ENCODE results near the gene HNRNPA2B1.
A peak's percentile ranks its signal among the peaks of the same experiment; 100 is the strongest.
"Not testable (repeated sequence)": the region's sequence is repeated elsewhere in the genome, so short reads cannot be mapped to it uniquely, and the experiment has no call there.

Gene HNRNPA2B1

DNA sequence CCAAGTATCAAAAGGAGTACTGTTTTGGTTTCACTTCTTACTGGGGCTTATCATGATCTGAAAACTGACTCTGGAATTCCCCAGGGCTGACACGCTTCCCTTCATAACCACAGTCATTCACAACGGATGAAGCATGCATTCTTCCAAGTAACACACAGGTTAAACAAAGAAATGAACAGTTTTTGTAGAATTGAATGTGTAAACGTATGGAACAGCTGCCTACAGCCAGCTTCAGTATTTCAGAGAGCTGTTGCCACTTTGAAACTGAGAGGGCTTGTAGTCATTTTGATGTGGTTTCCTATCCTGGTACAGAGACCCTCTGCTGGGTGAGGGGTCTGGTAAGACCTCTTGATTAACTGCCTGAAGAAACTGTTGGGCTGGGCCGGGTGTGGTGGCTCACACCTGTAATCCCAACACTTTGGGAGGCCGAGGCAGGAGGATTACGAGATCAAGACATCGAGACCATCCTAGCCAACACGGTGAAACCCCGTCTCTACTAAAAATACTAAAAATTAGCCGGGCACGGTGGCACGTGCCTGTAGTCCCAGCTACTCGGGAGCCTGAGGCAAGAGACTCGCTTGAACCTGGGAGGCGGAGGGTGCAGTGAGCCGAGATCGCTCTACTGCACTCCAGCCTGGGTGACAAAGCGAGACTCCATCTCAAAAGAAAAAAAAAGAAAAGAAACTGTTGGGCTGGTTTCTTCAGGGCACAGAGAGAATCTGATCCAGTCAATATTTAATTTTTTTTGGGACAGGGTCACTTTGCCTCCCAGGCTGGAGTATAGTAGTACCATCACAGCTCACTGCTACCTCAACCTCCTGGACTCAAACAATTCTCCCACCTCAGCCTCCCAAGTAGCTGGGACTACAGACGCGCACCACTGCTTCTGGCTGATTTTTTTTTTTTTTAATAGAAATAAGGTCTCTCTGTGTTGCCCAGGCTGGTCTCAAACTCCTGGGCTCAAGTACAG lies 43.8 kb downstream of the HNRNPA2B1 start:
- ChIA-PET CTCF (interaction anchor here (0.6 to 0.7 kb wide), 3 partner anchors 11 to 94 kb away, joined by 3 to 4 read pairs (median 4); no protein-coding TSS in a partner anchor), POLR2A (ENCODE audit: low non-redundant PET) (interaction anchor here (0.7 kb wide), 1 partner anchor 43 kb away, joined by 4 read pairs; no protein-coding TSS in a partner anchor)
- TF ChIP-seq CTCF (conservative IDR thresholded peaks at IDR 0.05; ENCODE audit: low read depth) = no peak
- peak; percentile 73 for DNase-seq (ENCODE audit: low spot score)
- H3K27ac ChIP-seq = no peak overlapping the region

DNA sequence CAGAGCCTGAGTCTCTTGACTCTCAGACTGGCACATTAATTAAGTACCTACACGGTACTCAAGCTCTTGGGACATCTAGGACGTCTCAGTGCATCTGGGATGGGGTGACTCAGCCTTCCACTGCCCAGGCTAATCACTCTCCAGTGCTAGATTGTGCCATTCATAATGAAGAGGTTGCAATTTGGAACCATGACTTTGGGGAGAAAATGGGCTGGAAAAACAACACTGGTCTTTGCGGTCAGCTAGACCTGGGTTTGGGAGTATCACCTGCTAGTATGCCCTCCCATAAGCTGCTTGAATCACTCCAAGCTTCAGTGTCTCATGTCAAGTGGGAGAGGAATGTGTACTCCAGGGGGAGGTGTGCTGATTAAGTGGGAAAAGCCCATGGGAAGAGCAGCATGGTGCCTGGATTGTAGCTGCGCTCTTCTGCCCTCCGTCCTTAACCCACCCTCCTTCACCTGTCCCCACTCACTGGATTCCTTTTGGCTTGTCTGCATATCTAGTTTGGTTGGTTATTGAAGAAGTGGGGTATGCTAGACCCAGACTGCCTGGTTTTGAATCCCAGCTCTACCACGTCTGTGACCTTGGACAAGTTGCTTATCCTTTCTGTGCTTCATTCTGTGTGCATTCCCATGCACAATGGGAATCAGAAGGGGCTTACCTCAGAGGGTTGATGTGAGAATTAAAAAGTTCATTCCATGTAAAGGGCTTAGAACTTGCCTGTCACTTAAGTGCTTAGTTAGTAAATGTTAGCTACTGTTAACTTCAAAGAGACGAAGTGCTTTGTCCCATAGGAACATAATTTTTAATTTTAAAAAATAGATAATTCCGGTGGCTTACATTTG lies 44.8 kb downstream of the HNRNPA2B1 start:
- no peak for TF ChIP-seq CTCF (conservative IDR thresholded peaks at IDR 0.05; ENCODE audit: low read depth)
- ChIA-PET POLR2A (ENCODE audit: low non-redundant PET) (no interaction called here), CTCF (interaction anchor here (0.6 to 0.7 kb wide), 3 partner anchors 21 to 77 kb away, joined by 3 to 4 read pairs (median 3); no protein-coding TSS in a partner anchor)
- H3K27ac ChIP-seq = no peak overlapping the region
- DNase-seq (ENCODE audit: low spot score) = no peak

DNA sequence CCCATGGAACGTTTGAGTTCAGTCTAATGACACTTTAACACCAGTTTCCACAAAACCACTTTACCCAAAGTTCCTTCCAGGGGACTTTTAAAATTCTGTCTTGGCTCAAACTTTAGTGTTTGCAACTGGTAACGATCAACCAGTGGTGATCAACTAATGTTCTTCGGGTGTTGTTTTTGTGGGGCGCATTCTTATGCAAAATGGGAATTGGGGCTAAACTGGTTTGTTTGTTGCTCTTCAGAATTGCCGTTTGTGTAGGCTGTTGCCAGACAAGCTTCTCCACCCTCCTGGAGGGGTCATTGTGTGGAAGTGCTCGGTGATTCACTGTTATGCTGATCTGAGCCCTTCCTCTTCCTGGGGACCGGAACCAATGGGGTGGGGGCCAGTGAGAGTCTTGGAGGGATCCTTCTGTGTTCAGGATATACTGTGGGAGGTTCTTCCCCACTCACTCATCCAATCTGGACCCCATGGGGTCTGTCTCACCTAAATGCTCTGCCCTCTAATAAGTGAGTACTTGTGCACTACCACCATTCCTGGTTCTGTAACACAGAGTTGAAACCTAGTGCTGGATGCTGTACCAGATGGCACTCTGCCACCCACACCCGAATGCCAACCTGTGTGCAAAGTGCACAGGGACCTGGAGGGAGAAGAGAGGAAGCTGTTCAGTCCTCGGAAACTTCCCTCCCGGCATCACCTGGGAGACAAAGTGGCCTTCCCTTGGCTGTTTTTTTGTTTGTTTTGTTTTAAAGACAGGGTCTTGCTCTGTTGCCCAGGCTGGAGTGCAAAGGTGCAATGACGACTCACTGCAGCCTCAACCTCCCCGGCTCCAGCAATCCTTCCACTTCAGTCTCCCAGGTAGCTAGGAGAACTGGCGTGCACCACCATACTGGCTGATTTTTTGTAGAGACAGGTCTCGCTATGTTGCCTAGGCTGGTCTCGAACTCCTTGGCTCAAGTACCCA lies 46.4 kb downstream of the HNRNPA2B1 start:
- no peak for TF ChIP-seq CTCF (conservative IDR thresholded peaks at IDR 0.05; ENCODE audit: low read depth)
- no peak for DNase-seq (ENCODE audit: low spot score)
- H3K27ac ChIP-seq = no peak overlapping the region
- POLR2A ChIA-PET (ENCODE audit: low non-redundant PET) = no interaction called here
- CTCF ChIA-PET = no interaction called here

DNA sequence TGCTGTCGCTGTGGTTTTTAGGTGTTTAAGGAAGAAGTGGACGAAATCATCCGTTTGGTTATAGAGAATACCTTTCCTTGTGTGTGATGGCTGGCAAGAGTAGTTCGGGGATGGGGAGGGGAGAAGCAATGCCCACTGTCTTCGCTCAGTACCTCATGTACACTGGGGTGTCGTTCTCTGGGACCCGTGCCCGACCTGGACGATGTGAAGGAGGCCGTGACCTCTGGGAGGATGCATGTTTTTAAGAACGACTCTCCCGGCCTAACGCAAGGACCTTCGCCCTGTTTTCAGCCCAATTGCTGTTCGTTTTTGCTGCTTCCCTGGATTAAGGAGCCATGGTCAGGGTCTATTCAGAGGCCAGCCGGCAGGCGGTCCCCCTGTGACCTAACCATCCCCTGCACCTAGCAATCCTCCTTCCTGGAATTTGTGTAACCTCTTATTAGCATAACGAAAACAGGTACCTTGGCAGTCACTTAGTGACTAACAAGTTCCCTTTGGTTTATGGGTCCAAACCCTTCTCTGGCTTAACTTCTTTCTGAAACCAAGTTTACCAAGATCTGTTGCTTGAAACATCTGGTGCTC lies 47.2 kb downstream of the HNRNPA2B1 start:
- ChIA-PET CTCF (no interaction called here), POLR2A (ENCODE audit: low non-redundant PET) (no interaction called here)
- H3K27ac ChIP-seq = no peak overlapping the region
- DNase-seq (ENCODE audit: low spot score) = no peak
- no peak for TF ChIP-seq CTCF (conservative IDR thresholded peaks at IDR 0.05; ENCODE audit: low read depth)

- POLR2A ChIA-PET (ENCODE audit: low non-redundant PET); DNase-seq (ENCODE audit: low spot score): not testable (repeated sequence)
These were observed 47.7 kb downstream of the HNRNPA2B1 start for GRCh38 chr7:26152782-26153240.

More at GRCh38 chr7:26152782-26153240, 47.7 kb downstream of the HNRNPA2B1 start:
- CTCF ChIA-PET = interaction anchor here (0.6 kb wide), 2 partner anchors 288 to 481 kb away, joined by 3 read pairs; no protein-coding TSS in a partner anchor
- not testable (repeated sequence) for H3K27ac ChIP-seq
